ENCODE results near the gene CCT6A. TPM values are rescaled to one million over a fixed set of nuclear protein-coding genes. Genes with fewer than 3 reads are reported as not detected.

Gene CCT6A
- polyA plus RNA-seq, 2 of the 4 experiments (the other 2 are of a cell fraction): 334 to 520 TPM

DNA sequence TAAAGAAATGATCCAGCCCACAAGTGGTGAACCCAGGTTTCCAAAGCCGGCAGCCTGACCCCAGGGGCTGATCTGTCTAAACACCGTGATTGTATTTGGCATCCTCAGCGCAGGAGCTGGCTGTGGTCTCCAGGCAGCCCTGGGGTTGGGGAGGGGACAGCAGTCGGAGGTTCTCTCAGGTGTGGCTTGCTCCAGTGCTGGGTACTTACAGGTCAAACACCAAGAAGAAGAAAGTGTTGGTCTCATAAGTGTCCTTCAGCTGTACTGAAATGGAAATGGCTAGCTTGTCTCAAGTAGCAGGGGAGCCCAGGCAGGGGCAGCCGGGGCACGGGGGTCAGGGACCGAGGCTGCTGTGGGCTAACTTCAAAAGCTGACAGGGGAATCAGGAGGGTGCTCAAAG, 35.2 kb downstream of the CCT6A start (continued):
- no peak for TF ChIP-seq HOXB5 (CRISPR knock-in tag; IDR thresholded peaks at IDR 0.05)

GRCh38 chr7:56087445-56087844, 35.9 kb downstream of the CCT6A start:
- TF ChIP-seq FOSB (CRISPR knock-in tag; IDR thresholded peaks at IDR 0.05) (no peak), FOSL2 (IDR thresholded peaks at IDR 0.05) (no peak), FOSL2 (CRISPR knock-in tag; IDR thresholded peaks at IDR 0.05) (no peak), HOXB5 (CRISPR knock-in tag; IDR thresholded peaks at IDR 0.05) (no peak), MAFK (IDR thresholded peaks at IDR 0.05; ENCODE audit: partially characterized antibody) (no peak), HOXB13 (CRISPR knock-in tag; IDR thresholded peaks at IDR 0.05; ENCODE audit: low read depth) (no peak), JUN (IDR thresholded peaks at IDR 0.05) (no peak), CBX8 (IDR thresholded peaks at IDR 0.05) (no peak), NFE2L2 (conservative IDR thresholded peaks at IDR 0.05; ENCODE audit: low read length) (no peak), EHF (CRISPR knock-in tag; IDR thresholded peaks at IDR 0.05) (no peak), ZSCAN20 (CRISPR knock-in tag; IDR thresholded peaks at IDR 0.05) (no peak), ESRRA (IDR thresholded peaks at IDR 0.05; ENCODE audit: borderline replicate concordance, low read length) (no peak), FOXS1 (CRISPR knock-in tag; IDR thresholded peaks at IDR 0.05) (no peak), HDAC2 (IDR thresholded peaks at IDR 0.05) (no peak), JUNB (IDR thresholded peaks at IDR 0.05) (no peak), HOXA7 (CRISPR knock-in tag; IDR thresholded peaks at IDR 0.05) (no peak), ZNF302 (CRISPR knock-in tag; IDR thresholded peaks at IDR 0.05) (no peak)
- TF ChIP-seq, protein P1, sequence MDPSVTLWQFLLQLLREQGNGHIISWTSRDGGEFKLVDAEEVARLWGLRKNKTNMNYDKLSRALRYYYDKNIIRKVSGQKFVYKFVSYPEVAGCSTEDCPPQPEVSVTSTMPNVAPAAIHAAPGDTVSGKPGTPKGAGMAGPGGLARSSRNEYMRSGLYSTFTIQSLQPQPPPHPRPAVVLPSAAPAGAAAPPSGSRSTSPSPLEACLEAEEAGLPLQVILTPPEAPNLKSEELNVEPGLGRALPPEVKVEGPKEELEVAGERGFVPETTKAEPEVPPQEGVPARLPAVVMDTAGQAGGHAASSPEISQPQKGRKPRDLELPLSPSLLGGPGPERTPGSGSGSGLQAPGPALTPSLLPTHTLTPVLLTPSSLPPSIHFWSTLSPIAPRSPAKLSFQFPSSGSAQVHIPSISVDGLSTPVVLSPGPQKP (IDR thresholded peaks at IDR 0.05; ENCODE audit: low read depth, low read length): no peak
- TF ChIP-seq, protein P2, sequence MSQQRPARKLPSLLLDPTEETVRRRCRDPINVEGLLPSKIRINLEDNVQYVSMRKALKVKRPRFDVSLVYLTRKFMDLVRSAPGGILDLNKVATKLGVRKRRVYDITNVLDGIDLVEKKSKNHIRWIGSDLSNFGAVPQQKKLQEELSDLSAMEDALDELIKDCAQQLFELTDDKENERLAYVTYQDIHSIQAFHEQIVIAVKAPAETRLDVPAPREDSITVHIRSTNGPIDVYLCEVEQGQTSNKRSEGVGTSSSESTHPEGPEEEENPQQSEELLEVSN (IDR thresholded peaks at IDR 0.05; ENCODE audit: borderline replicate concordance, low read depth): no peak
- TF ChIP-seq, protein P3, sequence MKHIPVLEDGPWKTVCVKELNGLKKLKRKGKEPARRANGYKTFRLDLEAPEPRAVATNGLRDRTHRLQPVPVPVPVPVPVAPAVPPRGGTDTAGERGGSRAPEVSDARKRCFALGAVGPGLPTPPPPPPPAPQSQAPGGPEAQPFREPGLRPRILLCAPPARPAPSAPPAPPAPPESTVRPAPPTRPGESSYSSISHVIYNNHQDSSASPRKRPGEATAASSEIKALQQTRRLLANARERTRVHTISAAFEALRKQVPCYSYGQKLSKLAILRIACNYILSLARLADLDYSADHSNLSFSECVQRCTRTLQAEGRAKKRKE (CRISPR knock-in tag; IDR thresholded peaks at IDR 0.05; ENCODE audit: low read depth): no peak
- no peak for ATAC-seq

DNA sequence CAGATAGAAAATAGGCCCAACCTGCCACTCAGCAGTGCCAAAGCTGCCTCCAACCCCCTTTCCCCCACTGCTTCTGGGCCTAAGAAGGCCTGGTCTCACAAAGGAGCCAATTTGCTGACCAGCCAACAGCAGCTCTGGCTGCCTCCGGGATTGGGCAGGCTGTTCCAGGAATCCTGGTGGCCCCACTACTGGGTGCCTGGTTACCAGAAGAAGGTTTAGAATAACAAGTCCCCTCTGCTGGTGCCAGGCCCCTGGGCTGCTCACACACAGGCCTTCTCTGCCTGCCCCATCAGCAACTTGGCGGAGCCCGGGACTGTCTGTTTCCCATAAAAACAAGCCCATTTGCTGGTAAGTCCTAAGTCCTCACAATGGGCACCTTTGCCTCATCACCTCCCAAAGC, 40.0 kb downstream of the CCT6A start:
- no peak for TF ChIP-seq EP300 (IDR thresholded peaks at IDR 0.05)
- TF ChIP-seq, protein P2 (IDR thresholded peaks at IDR 0.05; ENCODE audit: borderline replicate concordance, low read depth): no peak
- no peak for TF ChIP-seq ZFP36 (IDR thresholded peaks at IDR 0.05; ENCODE audit: borderline replicate concordance, partially characterized antibody)
- TF ChIP-seq, protein P4, sequence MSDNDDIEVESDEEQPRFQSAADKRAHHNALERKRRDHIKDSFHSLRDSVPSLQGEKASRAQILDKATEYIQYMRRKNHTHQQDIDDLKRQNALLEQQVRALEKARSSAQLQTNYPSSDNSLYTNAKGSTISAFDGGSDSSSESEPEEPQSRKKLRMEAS (IDR thresholded peaks at IDR 0.05): no peak
- TF ChIP-seq CEBPB (IDR thresholded peaks at IDR 0.05): no peak
- no peak for TF ChIP-seq NFE2L2 (conservative IDR thresholded peaks at IDR 0.05; ENCODE audit: low read length)
- TF ChIP-seq RNF2 (IDR thresholded peaks at IDR 0.05; ENCODE audit: borderline replicate concordance, low read depth): no peak
- TF ChIP-seq, protein P5, sequence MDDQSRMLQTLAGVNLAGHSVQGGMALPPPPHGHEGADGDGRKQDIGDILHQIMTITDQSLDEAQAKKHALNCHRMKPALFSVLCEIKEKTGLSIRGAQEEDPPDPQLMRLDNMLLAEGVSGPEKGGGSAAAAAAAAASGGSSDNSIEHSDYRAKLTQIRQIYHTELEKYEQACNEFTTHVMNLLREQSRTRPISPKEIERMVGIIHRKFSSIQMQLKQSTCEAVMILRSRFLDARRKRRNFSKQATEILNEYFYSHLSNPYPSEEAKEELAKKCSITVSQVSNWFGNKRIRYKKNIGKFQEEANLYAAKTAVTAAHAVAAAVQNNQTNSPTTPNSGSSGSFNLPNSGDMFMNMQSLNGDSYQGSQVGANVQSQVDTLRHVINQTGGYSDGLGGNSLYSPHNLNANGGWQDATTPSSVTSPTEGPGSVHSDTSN (IDR thresholded peaks at IDR 0.05): no peak
- TF ChIP-seq ZSCAN20 (CRISPR knock-in tag; IDR thresholded peaks at IDR 0.05): no peak
- no peak for TF ChIP-seq HOXB13 (CRISPR knock-in tag; IDR thresholded peaks at IDR 0.05; ENCODE audit: low read depth)
- no peak for TF ChIP-seq EHMT2 (IDR thresholded peaks at IDR 0.05; ENCODE audit: low read depth)
- no peak for TF ChIP-seq NPAS2 (CRISPR knock-in tag; IDR thresholded peaks at IDR 0.05; ENCODE audit: borderline replicate concordance)
- TF ChIP-seq, protein P6, sequence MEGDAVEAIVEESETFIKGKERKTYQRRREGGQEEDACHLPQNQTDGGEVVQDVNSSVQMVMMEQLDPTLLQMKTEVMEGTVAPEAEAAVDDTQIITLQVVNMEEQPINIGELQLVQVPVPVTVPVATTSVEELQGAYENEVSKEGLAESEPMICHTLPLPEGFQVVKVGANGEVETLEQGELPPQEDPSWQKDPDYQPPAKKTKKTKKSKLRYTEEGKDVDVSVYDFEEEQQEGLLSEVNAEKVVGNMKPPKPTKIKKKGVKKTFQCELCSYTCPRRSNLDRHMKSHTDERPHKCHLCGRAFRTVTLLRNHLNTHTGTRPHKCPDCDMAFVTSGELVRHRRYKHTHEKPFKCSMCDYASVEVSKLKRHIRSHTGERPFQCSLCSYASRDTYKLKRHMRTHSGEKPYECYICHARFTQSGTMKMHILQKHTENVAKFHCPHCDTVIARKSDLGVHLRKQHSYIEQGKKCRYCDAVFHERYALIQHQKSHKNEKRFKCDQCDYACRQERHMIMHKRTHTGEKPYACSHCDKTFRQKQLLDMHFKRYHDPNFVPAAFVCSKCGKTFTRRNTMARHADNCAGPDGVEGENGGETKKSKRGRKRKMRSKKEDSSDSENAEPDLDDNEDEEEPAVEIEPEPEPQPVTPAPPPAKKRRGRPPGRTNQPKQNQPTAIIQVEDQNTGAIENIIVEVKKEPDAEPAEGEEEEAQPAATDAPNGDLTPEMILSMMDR (IDR thresholded peaks at IDR 0.05): no peak
- no peak for DNase-seq (ENCODE audit: low read depth in 1 of 2, low spot score in 1 of 2)
- Histone ChIP-seq H3K9me3 (no peaks in the 10 kb centered on the region), H3K27ac (no peak overlapping the region), H3K4me1 (peaks cover 3% of the 10 kb centered on the region; the same call in 2 of the 3 replicates), H3K4me3 (no peak overlapping the region), H3K4me2 (no peak overlapping the region)
- 90% methylated on average over 3 of the region's 3 CpGs for WGBS (ENCODE audit: missing lambda C conversion rate)
- POLR2A ChIA-PET: interaction anchor here (0.7 kb wide), 1 partner anchor 38 kb away, joined by 3 read pairs; no protein-coding TSS in a partner anchor
- no peak for FAIRE-seq
- CTCF ChIA-PET: interaction anchor here (1.1 to 3.9 kb wide), 5 partner anchors 13 to 448 kb away, joined by 4 to 17 read pairs (median 5); partner anchors contain the start of genes CCT6A and PSPH
- ATAC-seq: peak; percentile 10 to 46; a peak in 5 of 6 replicates

More at GRCh38 chr7:56087445-56087844, 35.9 kb downstream of the CCT6A start:
- Histone ChIP-seq H3K4me1 (no peaks in the 10 kb centered on the region; the same call in 2 of the 3 replicates), H3K4me2 (no peak overlapping the region), H3K9me3 (no peaks in the 10 kb centered on the region), H3K4me3 (no peak overlapping the region), H3K27ac (no peak overlapping the region)
- FAIRE-seq (no peak), DNase-seq (ENCODE audit: low read depth in 1 of 2, low spot score in 1 of 2) (no peak)
- 88% methylated on average over 16 of the region's 16 CpGs for WGBS (ENCODE audit: missing lambda C conversion rate)
- CTCF ChIA-PET: interaction anchor here (0.6 to 4.4 kb wide), 5 partner anchors 8 to 123 kb away, joined by 3 to 20 read pairs (median 4); no protein-coding TSS in a partner anchor
- POLR2A ChIA-PET: no interaction called here
